Liver (tissue), 9 donors: ENCODE measurements around the gene TRIOBP. TPM values are rescaled to one million over a fixed set of nuclear protein-coding genes. Genes with fewer than 3 reads are reported as not detected.

ENCODE experiments used
- DNase-seq: peaks from one replicate; pipeline ENCODE4 v3.0.0-alpha.2; 2017; ENCODE audit warnings: low spot score
- H3K27ac ChIP-seq, 2 donors: one replicate each; pipeline ENCODE4 v1.7.0; 2013; ENCODE audit warnings: inconsistent platforms in 2 of 2, low read length in 2 of 2, control low read depth in 1 of 2, low read depth in 1 of 2, mild to moderate bottlenecking in 1 of 2
- H3K27me3 ChIP-seq, 4 donors: one replicate each; pipeline versions ENCODE4 v1.6.1 to v1.7.0; 2013; ENCODE audit warnings: low read length in 3 of 4, inconsistent platforms in 1 of 4, mild to moderate bottlenecking in 1 of 4, moderate library complexity in 1 of 4; ENCODE audit not compliant: control insufficient read depth in 4 of 4, insufficient read depth in 4 of 4
- H3K36me3 ChIP-seq, 4 donors: one replicate each; pipeline versions ENCODE4 v1.6.1 to v1.7.0; 2013; ENCODE audit warnings: low read length in 3 of 4, mild to moderate bottlenecking in 3 of 4, low read depth in 1 of 4, moderate library complexity in 1 of 4; ENCODE audit not compliant: control insufficient read depth in 4 of 4, insufficient read depth in 3 of 4
- H3K4me1 ChIP-seq, 4 donors: one replicate each; pipeline versions ENCODE4 v1.6.1 to v1.7.0; 2013; ENCODE audit warnings: low read length in 3 of 4, mild to moderate bottlenecking in 3 of 4, moderate library complexity in 1 of 4; ENCODE audit not compliant: control insufficient read depth in 4 of 4, insufficient read depth in 4 of 4
- H3K4me3 ChIP-seq, 3 donors: one replicate each; pipeline versions ENCODE4 v1.6.1 to v1.7.0; 2013; ENCODE audit warnings: low read length in 3 of 3, control low read depth in 1 of 3, low read depth in 1 of 3, mild to moderate bottlenecking in 1 of 3
- H3K9ac ChIP-seq, 2 donors: one replicate each; pipeline ENCODE4 v1.7.0; 2013; ENCODE audit warnings: low read length in 2 of 2, mild to moderate bottlenecking in 2 of 2, moderate library complexity in 2 of 2, control low read depth in 1 of 2, low read depth in 1 of 2
- H3K9me3 ChIP-seq, 4 donors: one replicate each; pipeline versions ENCODE4 v1.6.1 to v1.7.0; 2013; ENCODE audit warnings: low read length in 3 of 4; ENCODE audit not compliant: control insufficient read depth in 4 of 4
- EGR1 ChIP-seq, 2 donors: IDR thresholded peaks; 2 replicates each; pipeline ENCODE4 v1.6.1; 2016 to 2018; ENCODE audit warnings: antibody characterized with exemption in 2 of 2, low read depth in 2 of 2
- FOXA1 ChIP-seq: IDR thresholded peaks from 2 replicates; pipeline ENCODE4 v1.6.1; 2016; ENCODE audit warnings: antibody characterized with exemption
- FOXA2 ChIP-seq: IDR thresholded peaks from 2 replicates; pipeline ENCODE4 v1.6.1; 2016; ENCODE audit warnings: antibody characterized with exemption
- GABPA ChIP-seq, 2 donors: IDR thresholded peaks in 1 of 2; conservative IDR thresholded peaks in 1 of 2; 2 replicates each; pipeline ENCODE4 v1.6.1; 2016; ENCODE audit warnings: antibody characterized with exemption in 2 of 2, mild to moderate bottlenecking in 1 of 2, moderate library complexity in 1 of 2
- HNF4A ChIP-seq, 2 donors: conservative IDR thresholded peaks; 2 replicates each; pipeline ENCODE4 v1.6.1; 2016; ENCODE audit warnings: antibody characterized with exemption in 2 of 2, mild to moderate bottlenecking in 2 of 2
- HNF4G ChIP-seq: IDR thresholded peaks from 2 replicates; pipeline ENCODE4 v1.6.1; 2016; ENCODE audit warnings: antibody characterized with exemption
- JUND ChIP-seq, 2 donors: IDR thresholded peaks; 2 replicates each; pipeline ENCODE4 v1.6.1; 2016; ENCODE audit warnings: antibody characterized with exemption in 2 of 2
- NR2F2 ChIP-seq: IDR thresholded peaks from 2 replicates; pipeline ENCODE4 v1.6.1; 2016; ENCODE audit warnings: antibody characterized with exemption
- RAD21 ChIP-seq, 2 donors: IDR thresholded peaks; 2 replicates each; pipeline ENCODE4 v1.6.1; 2016; ENCODE audit warnings: antibody characterized with exemption in 2 of 2, mild to moderate bottlenecking in 2 of 2
- RXRA ChIP-seq, 2 donors: IDR thresholded peaks; 2 replicates each; pipeline ENCODE4 v1.6.1; 2017 to 2018; ENCODE audit warnings: antibody characterized with exemption in 2 of 2, mild to moderate bottlenecking in 1 of 2
- SP1 ChIP-seq: IDR thresholded peaks from 2 replicates; pipeline ENCODE4 v1.6.1; 2018; ENCODE audit warnings: antibody characterized with exemption, mild to moderate bottlenecking
- TAF1 ChIP-seq: conservative IDR thresholded peaks from 2 replicates; pipeline ENCODE4 v1.6.1; 2016; ENCODE audit warnings: antibody characterized with exemption, mild to moderate bottlenecking
- YY1 ChIP-seq: IDR thresholded peaks from 2 replicates; pipeline ENCODE4 v1.6.1; 2016; ENCODE audit warnings: antibody characterized with exemption, mild to moderate bottlenecking
- WGBS: extraction: QIAGEN DNeasy Blood & Tissue Kit; methylation state at CpG from one replicate; pipeline ENCODE4 v1.1.7; 2013; 5-methylcytosine and 5-hydroxymethylcytosine counted together
- polyA plus RNA-seq, 2 donors: library from polyadenylated mRNA; stranded (reverse) in 1 of 2; unstranded in 1 of 2; fragments of 200-250 nt in 1 of 2; fragments of >200 nt in 1 of 2; fragmentation: Nextera tagmentation in 1 of 2; extraction: Ambion mirVana in 1 of 2; gene quantifications; one replicate each; pipeline versions ENCODE4 v1.2.1 to v1.2.3, GENCODE V29; 2013 to 2015
- total RNA-seq, 2 donors: library from RNA; depleted of rRNA; stranded (reverse); fragments of >200 nt; gene quantifications; one replicate each; pipeline ENCODE4 v1.2.3, GENCODE V29; 2014
- TF ChIP-seq, protein P1 (sequence below): IDR thresholded peaks from 2 replicates; pipeline ENCODE4 v1.6.1; 2016; ENCODE audit warnings: antibody characterized with exemption, mild to moderate bottlenecking
- TF ChIP-seq, protein P2 (sequence below): fragments of 150-350 bp; IDR thresholded peaks from 2 replicates; pipeline ENCODE4 v1.5.1; 2017; ENCODE audit warnings: improper control_type of control experiment, low read depth, low read length; ENCODE audit not compliant: missing input control
- TF ChIP-seq, protein P3 (sequence below): IDR thresholded peaks from 2 replicates; pipeline ENCODE4 v1.6.1; 2016; ENCODE audit warnings: antibody characterized with exemption
- TF ChIP-seq, protein P4 (sequence below): IDR thresholded peaks from 2 replicates; pipeline ENCODE4 v1.6.1; 2016; ENCODE audit warnings: antibody characterized with exemption
- TF ChIP-seq, protein P5 (sequence below): IDR thresholded peaks from 2 replicates; pipeline ENCODE4 v1.6.1; 2016; ENCODE audit warnings: antibody characterized with exemption
- donor health status: healthy.
- donor health status: healthy.
- donor health status: healthy.
- donor health status: healthy.
- donor health status: healthy.

Gene TRIOBP
- total and polyA plus RNA-seq, 4 donors, result 4.8 to 41.1 (median 21.6) TPM

DNA sequence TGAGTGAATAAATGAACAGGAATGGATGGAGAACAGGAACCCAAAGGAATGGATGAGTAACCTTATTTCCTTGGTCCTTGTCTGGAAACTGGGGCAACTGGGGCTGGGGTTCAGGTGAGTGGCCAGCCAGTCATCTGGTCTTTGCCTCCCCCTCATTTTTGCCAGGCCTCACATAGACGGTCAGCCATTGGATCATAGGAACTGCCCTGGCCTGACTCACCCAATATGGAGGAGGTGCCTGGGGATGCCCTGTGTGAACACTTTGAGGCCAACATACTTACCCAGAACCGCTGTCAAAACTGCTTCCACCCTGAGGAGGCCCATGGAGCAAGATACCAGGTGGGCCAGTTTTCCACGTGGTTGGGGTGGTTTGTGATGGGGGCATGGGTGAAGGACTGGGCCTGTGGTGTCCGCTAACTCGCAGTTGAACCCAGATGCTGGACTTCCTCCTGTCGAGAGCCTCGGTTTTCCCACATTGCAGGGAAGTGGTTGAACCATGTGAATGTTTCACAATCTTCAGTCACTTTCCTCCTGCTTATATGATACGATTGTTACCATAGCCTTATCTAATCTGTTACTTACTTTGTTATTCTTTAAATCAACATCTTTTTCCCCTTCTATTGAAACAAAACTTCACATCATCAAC, 4.4 kb downstream of the TRIOBP start:
- Histone ChIP-seq H3K9me3 (no peaks in the 10 kb centered on the region), H3K27me3 (no peaks in the 10 kb centered on the region), H3K27ac (no peak overlapping the region), H3K4me1 (peaks cover 0 to 6% (median 3%) of the 10 kb centered on the region in 4 donors), H3K4me3 (no peak overlapping the region), H3K36me3 (peaks cover 0 to 3% (median 0%) of the 10 kb centered on the region in 4 donors), H3K9ac (no peak overlapping the region)
- DNase-seq, result no peak
- TF ChIP-seq HNF4A (conservative IDR thresholded peaks at IDR 0.05) (no peak), TAF1 (no peak), SP1 (no peak), FOXA2 (no peak), GABPA (IDR thresholded peaks at IDR 0.05 in 1 of 2, conservative IDR thresholded peaks at IDR 0.05 in 1 of 2) (no peak), RAD21 (IDR thresholded peaks at IDR 0.05) (no peak), RXRA (IDR thresholded peaks at IDR 0.05) (no peak), EGR1 (IDR thresholded peaks at IDR 0.05; ENCODE audit: low read depth in 2 of 2) (no peak), NR2F2 (no peak)
- TF ChIP-seq, protein P1, sequence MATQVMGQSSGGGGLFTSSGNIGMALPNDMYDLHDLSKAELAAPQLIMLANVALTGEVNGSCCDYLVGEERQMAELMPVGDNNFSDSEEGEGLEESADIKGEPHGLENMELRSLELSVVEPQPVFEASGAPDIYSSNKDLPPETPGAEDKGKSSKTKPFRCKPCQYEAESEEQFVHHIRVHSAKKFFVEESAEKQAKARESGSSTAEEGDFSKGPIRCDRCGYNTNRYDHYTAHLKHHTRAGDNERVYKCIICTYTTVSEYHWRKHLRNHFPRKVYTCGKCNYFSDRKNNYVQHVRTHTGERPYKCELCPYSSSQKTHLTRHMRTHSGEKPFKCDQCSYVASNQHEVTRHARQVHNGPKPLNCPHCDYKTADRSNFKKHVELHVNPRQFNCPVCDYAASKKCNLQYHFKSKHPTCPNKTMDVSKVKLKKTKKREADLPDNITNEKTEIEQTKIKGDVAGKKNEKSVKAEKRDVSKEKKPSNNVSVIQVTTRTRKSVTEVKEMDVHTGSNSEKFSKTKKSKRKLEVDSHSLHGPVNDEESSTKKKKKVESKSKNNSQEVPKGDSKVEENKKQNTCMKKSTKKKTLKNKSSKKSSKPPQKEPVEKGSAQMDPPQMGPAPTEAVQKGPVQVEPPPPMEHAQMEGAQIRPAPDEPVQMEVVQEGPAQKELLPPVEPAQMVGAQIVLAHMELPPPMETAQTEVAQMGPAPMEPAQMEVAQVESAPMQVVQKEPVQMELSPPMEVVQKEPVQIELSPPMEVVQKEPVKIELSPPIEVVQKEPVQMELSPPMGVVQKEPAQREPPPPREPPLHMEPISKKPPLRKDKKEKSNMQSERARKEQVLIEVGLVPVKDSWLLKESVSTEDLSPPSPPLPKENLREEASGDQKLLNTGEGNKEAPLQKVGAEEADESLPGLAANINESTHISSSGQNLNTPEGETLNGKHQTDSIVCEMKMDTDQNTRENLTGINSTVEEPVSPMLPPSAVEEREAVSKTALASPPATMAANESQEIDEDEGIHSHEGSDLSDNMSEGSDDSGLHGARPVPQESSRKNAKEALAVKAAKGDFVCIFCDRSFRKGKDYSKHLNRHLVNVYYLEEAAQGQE, result no peak
- TF ChIP-seq, protein P2, sequence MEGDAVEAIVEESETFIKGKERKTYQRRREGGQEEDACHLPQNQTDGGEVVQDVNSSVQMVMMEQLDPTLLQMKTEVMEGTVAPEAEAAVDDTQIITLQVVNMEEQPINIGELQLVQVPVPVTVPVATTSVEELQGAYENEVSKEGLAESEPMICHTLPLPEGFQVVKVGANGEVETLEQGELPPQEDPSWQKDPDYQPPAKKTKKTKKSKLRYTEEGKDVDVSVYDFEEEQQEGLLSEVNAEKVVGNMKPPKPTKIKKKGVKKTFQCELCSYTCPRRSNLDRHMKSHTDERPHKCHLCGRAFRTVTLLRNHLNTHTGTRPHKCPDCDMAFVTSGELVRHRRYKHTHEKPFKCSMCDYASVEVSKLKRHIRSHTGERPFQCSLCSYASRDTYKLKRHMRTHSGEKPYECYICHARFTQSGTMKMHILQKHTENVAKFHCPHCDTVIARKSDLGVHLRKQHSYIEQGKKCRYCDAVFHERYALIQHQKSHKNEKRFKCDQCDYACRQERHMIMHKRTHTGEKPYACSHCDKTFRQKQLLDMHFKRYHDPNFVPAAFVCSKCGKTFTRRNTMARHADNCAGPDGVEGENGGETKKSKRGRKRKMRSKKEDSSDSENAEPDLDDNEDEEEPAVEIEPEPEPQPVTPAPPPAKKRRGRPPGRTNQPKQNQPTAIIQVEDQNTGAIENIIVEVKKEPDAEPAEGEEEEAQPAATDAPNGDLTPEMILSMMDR, result no peak
- TF ChIP-seq, protein P3, sequence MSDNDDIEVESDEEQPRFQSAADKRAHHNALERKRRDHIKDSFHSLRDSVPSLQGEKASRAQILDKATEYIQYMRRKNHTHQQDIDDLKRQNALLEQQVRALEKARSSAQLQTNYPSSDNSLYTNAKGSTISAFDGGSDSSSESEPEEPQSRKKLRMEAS, result no peak
- WGBS, result 76% methylated on average over 8 of the region's 8 CpGs

DNA sequence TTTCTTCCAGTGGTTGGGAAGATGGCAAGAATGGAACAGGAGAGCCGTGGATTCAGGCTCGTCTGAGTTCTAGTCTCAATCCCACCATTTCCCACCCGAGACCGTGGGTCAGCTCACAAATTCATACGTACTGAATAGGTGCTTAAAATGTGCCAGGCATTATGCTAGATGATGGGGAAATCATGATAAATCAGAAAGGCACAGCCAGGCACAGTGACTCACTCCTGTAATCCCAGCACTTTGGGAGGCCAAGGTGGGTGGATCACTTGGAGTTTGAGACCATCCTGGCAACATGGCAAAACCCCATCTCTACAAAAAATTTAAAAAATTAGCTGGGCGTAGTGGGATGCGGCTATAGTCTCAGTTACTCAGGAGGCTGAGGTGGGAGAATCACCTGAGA, 7.1 kb downstream of the TRIOBP start:
- no peak for TF ChIP-seq HNF4G
- TF ChIP-seq, protein P3, result no peak
- no peak for TF ChIP-seq HNF4A (conservative IDR thresholded peaks at IDR 0.05)
- no peak for TF ChIP-seq TAF1
- TF ChIP-seq, protein P1, result no peak
- TF ChIP-seq GABPA (IDR thresholded peaks at IDR 0.05 in 1 of 2, conservative IDR thresholded peaks at IDR 0.05 in 1 of 2), result no peak
- no peak for TF ChIP-seq NR2F2
- TF ChIP-seq JUND (IDR thresholded peaks at IDR 0.05), result no peak
- no peak for TF ChIP-seq RXRA (IDR thresholded peaks at IDR 0.05)
- TF ChIP-seq, protein P4, sequence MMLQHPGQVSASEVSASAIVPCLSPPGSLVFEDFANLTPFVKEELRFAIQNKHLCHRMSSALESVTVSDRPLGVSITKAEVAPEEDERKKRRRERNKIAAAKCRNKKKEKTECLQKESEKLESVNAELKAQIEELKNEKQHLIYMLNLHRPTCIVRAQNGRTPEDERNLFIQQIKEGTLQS, result no peak
- TF ChIP-seq SP1, result no peak
- TF ChIP-seq RAD21 (IDR thresholded peaks at IDR 0.05), result no peak
- TF ChIP-seq FOXA1, result no peak
- TF ChIP-seq, protein P5, sequence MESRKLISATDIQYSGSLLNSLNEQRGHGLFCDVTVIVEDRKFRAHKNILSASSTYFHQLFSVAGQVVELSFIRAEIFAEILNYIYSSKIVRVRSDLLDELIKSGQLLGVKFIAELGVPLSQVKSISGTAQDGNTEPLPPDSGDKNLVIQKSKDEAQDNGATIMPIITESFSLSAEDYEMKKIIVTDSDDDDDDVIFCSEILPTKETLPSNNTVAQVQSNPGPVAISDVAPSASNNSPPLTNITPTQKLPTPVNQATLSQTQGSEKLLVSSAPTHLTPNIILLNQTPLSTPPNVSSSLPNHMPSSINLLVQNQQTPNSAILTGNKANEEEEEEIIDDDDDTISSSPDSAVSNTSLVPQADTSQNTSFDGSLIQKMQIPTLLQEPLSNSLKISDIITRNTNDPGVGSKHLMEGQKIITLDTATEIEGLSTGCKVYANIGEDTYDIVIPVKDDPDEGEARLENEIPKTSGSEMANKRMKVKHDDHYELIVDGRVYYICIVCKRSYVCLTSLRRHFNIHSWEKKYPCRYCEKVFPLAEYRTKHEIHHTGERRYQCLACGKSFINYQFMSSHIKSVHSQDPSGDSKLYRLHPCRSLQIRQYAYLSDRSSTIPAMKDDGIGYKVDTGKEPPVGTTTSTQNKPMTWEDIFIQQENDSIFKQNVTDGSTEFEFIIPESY, result no peak
- no peak for TF ChIP-seq EGR1 (IDR thresholded peaks at IDR 0.05; ENCODE audit: low read depth in 2 of 2)
- TF ChIP-seq YY1, result no peak
- WGBS, result 92% methylated on average over 7 of the region's 7 CpGs
- Histone ChIP-seq H3K4me3 (no peak overlapping the region), H3K27me3 (no peaks in the 10 kb centered on the region), H3K9me3 (no peaks in the 10 kb centered on the region), H3K36me3 (peaks cover 0 to 3% (median 0%) of the 10 kb centered on the region in 4 donors), H3K9ac (no peak overlapping the region), H3K4me1 (peaks cover 0 to 6% (median under 1%) of the 10 kb centered on the region in 4 donors), H3K27ac (no peak overlapping the region)
- DNase-seq, result no peak
